Epidermal melanocyte (primary cell): ENCODE results near the gene MID1.

Experiments
- DNase-seq: peaks from one replicate; pipeline ENCODE4 v3.0.0; 2011; ENCODE audit warnings: low spot score; ENCODE audit not compliant: insufficient read length

The MID1 gene

GRCh38 chrX:10496345-10496965 lies 123.9 kb downstream of the MID1 start:
- DNase-seq: peak; percentile 17

- DNase-seq: no peak
Measured at GRCh38 chrX:10495677-10496076, 124.7 kb downstream of the MID1 start.

- DNase-seq: no peak
Measured at GRCh38 chrX:10492250-10492649, 128.1 kb downstream of the MID1 start.

GRCh38 chrX:10486373-10486772 lies 134.0 kb downstream of the MID1 start:
- DNase-seq: no peak

- no peak for DNase-seq
Measured at GRCh38 chrX:10485326-10485725, 135.1 kb downstream of the MID1 start.

- DNase-seq: no peak
Measured at GRCh38 chrX:10484683-10485247, 135.6 kb downstream of the MID1 start.

GRCh38 chrX:10483191-10483831 lies 137.1 kb downstream of the MID1 start:
- DNase-seq: no peak

GRCh38 chrX:10482708-10483107 lies 137.7 kb downstream of the MID1 start:
- no peak for DNase-seq

GRCh38 chrX:10482261-10482660 lies 138.1 kb downstream of the MID1 start:
- no peak for DNase-seq

- DNase-seq: no peak
Measured at GRCh38 chrX:10480861-10481260, 139.5 kb downstream of the MID1 start.

- no peak for DNase-seq
Measured at GRCh38 chrX:10479508-10479907, 140.9 kb downstream of the MID1 start.

- no peak for DNase-seq
Measured at GRCh38 chrX:10477525-10477924, 142.9 kb downstream of the MID1 start.

GRCh38 chrX:10474913-10475568 lies 145.3 kb downstream of the MID1 start:
- DNase-seq: no peak

GRCh38 chrX:10474510-10474909 lies 145.9 kb downstream of the MID1 start:
- DNase-seq: no peak

- DNase-seq: no peak
Measured at GRCh38 chrX:10471418-10471817, 149.0 kb downstream of the MID1 start.

GRCh38 chrX:10470009-10470408 lies 150.4 kb downstream of the MID1 start:
- no peak for DNase-seq

GRCh38 chrX:10467793-10468192 lies 152.6 kb downstream of the MID1 start:
- DNase-seq: no peak

- no peak for DNase-seq
Measured at GRCh38 chrX:10465254-10465653, 155.1 kb downstream of the MID1 start.

GRCh38 chrX:10457092-10457491 lies 163.3 kb downstream of the MID1 start:
- DNase-seq: no peak

- DNase-seq: no peak
Measured at GRCh38 chrX:10453945-10454344, 166.4 kb downstream of the MID1 start.

- DNase-seq: no peak
Measured at GRCh38 chrX:10450959-10451355, 169.4 kb downstream of the MID1 start.

GRCh38 chrX:10450229-10450958 lies 170.0 kb downstream of the MID1 start:
- DNase-seq: peak; percentile 18
